ENCODE measurements around the gene ITGB6. TPM values are rescaled to one million over a fixed set of nuclear protein-coding genes. Genes with fewer than 3 reads are reported as not detected.

The ITGB6 gene
- total and polyA plus RNA-seq, 2 donors (not counting 3 experiments of a cell fraction or from before 2014, with no cell fraction given), result 0.03 TPM; not detected in 1

DNA sequence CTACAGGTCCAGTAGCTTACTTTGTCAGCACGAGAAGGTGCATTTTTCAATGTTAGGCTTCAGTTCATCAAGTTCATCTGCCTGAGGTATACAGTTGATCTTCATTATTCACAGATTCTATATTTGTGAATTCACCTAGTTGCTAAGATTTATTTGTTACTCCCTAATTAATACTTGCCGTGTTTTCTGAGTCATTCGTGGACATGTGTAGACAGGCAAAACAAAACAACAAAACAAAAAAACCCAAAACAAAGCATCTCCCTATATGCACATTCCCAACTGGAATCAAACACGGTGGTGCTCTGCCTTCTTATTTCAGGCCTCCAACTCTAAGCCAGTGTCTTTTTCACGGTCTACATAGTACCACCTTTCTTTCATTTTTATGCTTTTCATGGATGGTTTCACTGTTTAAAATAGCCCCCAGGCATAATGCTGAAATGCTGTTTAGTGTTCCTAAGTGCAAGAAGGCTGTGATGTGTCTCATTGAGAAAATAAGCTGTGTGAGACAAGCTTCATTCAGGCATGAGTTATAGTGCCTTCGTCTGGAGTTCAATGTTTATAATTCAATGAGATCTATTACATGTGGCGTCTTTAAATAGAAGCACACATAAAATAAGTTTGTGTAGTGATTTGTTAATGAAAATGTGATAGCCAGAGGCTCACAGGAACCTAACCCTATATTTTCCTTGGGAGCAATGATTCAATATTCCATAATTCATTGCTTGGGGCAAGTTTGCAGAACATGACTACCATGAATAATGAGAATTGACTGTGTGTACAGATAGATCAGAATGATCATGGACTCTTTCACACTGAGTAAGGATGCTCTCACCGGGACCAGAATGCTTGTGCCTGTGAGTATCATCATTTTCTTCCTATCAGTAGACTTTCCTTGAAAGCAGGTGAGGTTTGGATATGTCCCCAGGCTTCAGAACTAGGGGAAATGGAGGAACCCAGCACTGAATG lies 24.6 kb downstream of the ITGB6 start:
- DNase-seq (ENCODE audit: low read depth, low spot score) (no peak), FAIRE-seq (no peak)
- dilution Hi-C loops (cut with MboI; ENCODE audit: extremely low pct_ligation_motif_present, low sequenced_read_pairs), result no loop called here
- H3K27me3 ChIP-seq (ENCODE audit: control insufficient read depth in 2 of 2, insufficient read depth in 2 of 2, low read length in 2 of 2), result no peaks in the 10 kb centered on the region
- CTCF ChIA-PET, result interaction anchor here (2.1 kb wide), 1 partner anchor 35 kb away, joined by 5 read pairs; no protein-coding TSS in a partner anchor
- no peaks in the 10 kb centered on the region for H3K9me1 ChIP-seq (replicated peaks; ENCODE audit: control insufficient read depth, extremely low read depth, insufficient read depth, low read length)
- no peaks in the 10 kb centered on the region for H3K9me3 ChIP-seq (replicated peaks; ENCODE audit: control insufficient read depth, insufficient read depth, low read length)
- H2AFZ ChIP-seq (ENCODE audit: low read depth, low read length), result no peak overlapping the region
- H3K27ac ChIP-seq (ENCODE audit: insufficient read depth, low read depth, low read length), result no peak overlapping the region
- H3K4me2 ChIP-seq (ENCODE audit: insufficient read depth, low read length), result no peak overlapping the region
- intact Hi-C loops (cut with micrococcal nuclease), result no loop called here
- TF ChIP-seq, protein P1, sequence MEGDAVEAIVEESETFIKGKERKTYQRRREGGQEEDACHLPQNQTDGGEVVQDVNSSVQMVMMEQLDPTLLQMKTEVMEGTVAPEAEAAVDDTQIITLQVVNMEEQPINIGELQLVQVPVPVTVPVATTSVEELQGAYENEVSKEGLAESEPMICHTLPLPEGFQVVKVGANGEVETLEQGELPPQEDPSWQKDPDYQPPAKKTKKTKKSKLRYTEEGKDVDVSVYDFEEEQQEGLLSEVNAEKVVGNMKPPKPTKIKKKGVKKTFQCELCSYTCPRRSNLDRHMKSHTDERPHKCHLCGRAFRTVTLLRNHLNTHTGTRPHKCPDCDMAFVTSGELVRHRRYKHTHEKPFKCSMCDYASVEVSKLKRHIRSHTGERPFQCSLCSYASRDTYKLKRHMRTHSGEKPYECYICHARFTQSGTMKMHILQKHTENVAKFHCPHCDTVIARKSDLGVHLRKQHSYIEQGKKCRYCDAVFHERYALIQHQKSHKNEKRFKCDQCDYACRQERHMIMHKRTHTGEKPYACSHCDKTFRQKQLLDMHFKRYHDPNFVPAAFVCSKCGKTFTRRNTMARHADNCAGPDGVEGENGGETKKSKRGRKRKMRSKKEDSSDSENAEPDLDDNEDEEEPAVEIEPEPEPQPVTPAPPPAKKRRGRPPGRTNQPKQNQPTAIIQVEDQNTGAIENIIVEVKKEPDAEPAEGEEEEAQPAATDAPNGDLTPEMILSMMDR (IDR thresholded peaks at IDR 0.05; ENCODE audit: extremely low read depth in 1 of 2, insufficient read depth in 1 of 2, low read depth in 1 of 2, low read length in 2 of 2), result no peak
- no peak for TF ChIP-seq MYC (IDR thresholded peaks at IDR 0.05; ENCODE audit: low read depth, low read length)
- TF ChIP-seq, protein P2, sequence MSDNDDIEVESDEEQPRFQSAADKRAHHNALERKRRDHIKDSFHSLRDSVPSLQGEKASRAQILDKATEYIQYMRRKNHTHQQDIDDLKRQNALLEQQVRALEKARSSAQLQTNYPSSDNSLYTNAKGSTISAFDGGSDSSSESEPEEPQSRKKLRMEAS (IDR thresholded peaks at IDR 0.05; ENCODE audit: insufficient read depth, insufficient read length), result no peak
- TF ChIP-seq POLR2A (IDR thresholded peaks at IDR 0.05; ENCODE audit: low read depth, low read length), result no peak
- TF ChIP-seq JUN (IDR thresholded peaks at IDR 0.05; ENCODE audit: borderline replicate concordance, insufficient read depth, insufficient read length, low read depth), result no peak
- no peak for TF ChIP-seq POLR2AphosphoS5 (IDR thresholded peaks at IDR 0.05; ENCODE audit: insufficient read depth, low read depth, low read length)
- no peak for TF ChIP-seq GATA2 (IDR thresholded peaks at IDR 0.05; ENCODE audit: insufficient read depth, insufficient read length, low read depth, low read length)
- no peak for TF ChIP-seq FOS (IDR thresholded peaks at IDR 0.05; ENCODE audit: borderline replicate concordance, insufficient read depth, low read length)
- no peak for TF ChIP-seq EZH2 (IDR thresholded peaks at IDR 0.05; ENCODE audit: borderline replicate concordance, low read depth, low read length, severe bottlenecking)
- H3K79me2 ChIP-seq (ENCODE audit: control insufficient read depth, insufficient read depth, low read length), result no peaks in the 10 kb centered on the region
- no TSS peak for BruUV-seq (replicated peaks)
- H3K9ac ChIP-seq (replicated peaks; ENCODE audit: extremely low read depth, insufficient read depth, low read length), result no peak overlapping the region
- no peaks in the 10 kb centered on the region for H4K20me1 ChIP-seq (replicated peaks; ENCODE audit: control insufficient read depth, extremely low read depth, insufficient read depth, low read length)
- no peak overlapping the region for H3K4me3 ChIP-seq (replicated peaks in 1 of 3; ENCODE audit: insufficient read depth in 1 of 3, low read depth in 1 of 3, low read length in 3 of 3)
- H3K4me1 ChIP-seq (ENCODE audit: control insufficient read depth, extremely low read depth, insufficient read depth, low read length), result no peaks in the 10 kb centered on the region
- H3K36me3 ChIP-seq (ENCODE audit: control insufficient read depth in 2 of 2, extremely low read depth in 1 of 2, insufficient read depth in 2 of 2, low read length in 2 of 2), result no peaks in the 10 kb centered on the region
- POLR2A ChIA-PET, result no interaction called here
